Mammary epithelial cell (primary cell): Measurements from ENCODE around the gene IPO5.

Experiments used
- EZH2 ChIP-seq: IDR thresholded peaks from 2 replicates; pipeline ENCODE4 v1.6.1; 2012; ENCODE audit warnings: low read length, inconsistent platforms, borderline replicate concordance
- TF ChIP-seq, protein P1 (sequence below), 2 donors: IDR thresholded peaks in 1 of 2; conservative IDR thresholded peaks in 1 of 2; 2 replicates each; pipeline ENCODE4 v1.5.1; 2011 to 2012; ENCODE audit warnings: inconsistent platforms in 2 of 2, low read length in 2 of 2, mild to moderate bottlenecking in 2 of 2, control low read depth in 1 of 2, low read depth in 1 of 2; ENCODE audit not compliant: insufficient read depth in 1 of 2; ENCODE audit errors: extremely low read depth in 1 of 2

DNA sequence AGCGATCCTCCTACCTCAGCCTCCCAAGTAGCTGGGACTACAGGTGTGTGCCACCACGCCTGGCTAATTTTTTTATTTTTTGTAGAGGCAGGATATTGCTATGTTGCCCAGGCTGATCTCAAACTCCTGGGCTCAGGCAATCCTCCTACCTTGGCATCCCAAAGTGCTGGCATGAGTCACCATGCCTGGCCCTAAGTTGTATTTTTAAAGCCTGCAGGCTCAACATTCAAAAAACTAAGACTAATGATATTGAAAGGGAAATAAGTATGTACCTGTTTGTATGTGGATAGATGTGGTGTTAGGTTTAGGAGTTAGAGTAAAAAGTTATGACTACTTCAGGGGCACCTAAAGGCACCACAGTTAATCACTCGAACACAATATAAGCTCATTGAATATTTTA, 5.4 kb upstream of the IPO5 start:
- no peak for TF ChIP-seq EZH2
- TF ChIP-seq, protein P1, sequence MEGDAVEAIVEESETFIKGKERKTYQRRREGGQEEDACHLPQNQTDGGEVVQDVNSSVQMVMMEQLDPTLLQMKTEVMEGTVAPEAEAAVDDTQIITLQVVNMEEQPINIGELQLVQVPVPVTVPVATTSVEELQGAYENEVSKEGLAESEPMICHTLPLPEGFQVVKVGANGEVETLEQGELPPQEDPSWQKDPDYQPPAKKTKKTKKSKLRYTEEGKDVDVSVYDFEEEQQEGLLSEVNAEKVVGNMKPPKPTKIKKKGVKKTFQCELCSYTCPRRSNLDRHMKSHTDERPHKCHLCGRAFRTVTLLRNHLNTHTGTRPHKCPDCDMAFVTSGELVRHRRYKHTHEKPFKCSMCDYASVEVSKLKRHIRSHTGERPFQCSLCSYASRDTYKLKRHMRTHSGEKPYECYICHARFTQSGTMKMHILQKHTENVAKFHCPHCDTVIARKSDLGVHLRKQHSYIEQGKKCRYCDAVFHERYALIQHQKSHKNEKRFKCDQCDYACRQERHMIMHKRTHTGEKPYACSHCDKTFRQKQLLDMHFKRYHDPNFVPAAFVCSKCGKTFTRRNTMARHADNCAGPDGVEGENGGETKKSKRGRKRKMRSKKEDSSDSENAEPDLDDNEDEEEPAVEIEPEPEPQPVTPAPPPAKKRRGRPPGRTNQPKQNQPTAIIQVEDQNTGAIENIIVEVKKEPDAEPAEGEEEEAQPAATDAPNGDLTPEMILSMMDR (conservative IDR thresholded peaks at IDR 0.05 in 1 of 2, IDR thresholded peaks at IDR 0.05 in 1 of 2; ENCODE audit: extremely low read depth in 1 of 2, insufficient read depth in 1 of 2, low read depth in 1 of 2, low read length in 2 of 2) = no peak
